Mammary epithelial cell (primary cell): ENCODE measurements around the gene TPPP.
"Not testable (repeated sequence)": the region's sequence is repeated elsewhere in the genome, so short reads cannot be mapped to it uniquely, and the experiment has no call there.

Experiments
- EZH2 ChIP-seq: IDR thresholded peaks from 2 replicates; pipeline ENCODE4 v1.6.1; 2012; ENCODE audit warnings: low read length, inconsistent platforms, borderline replicate concordance
- TF ChIP-seq, protein P1 (sequence below), 2 donors: IDR thresholded peaks in 1 of 2; conservative IDR thresholded peaks in 1 of 2; 2 replicates each; pipeline ENCODE4 v1.5.1; 2011 to 2012; ENCODE audit warnings: inconsistent platforms in 2 of 2, low read length in 2 of 2, mild to moderate bottlenecking in 2 of 2, control low read depth in 1 of 2, low read depth in 1 of 2; ENCODE audit not compliant: insufficient read depth in 1 of 2; ENCODE audit errors: extremely low read depth in 1 of 2

DNA sequence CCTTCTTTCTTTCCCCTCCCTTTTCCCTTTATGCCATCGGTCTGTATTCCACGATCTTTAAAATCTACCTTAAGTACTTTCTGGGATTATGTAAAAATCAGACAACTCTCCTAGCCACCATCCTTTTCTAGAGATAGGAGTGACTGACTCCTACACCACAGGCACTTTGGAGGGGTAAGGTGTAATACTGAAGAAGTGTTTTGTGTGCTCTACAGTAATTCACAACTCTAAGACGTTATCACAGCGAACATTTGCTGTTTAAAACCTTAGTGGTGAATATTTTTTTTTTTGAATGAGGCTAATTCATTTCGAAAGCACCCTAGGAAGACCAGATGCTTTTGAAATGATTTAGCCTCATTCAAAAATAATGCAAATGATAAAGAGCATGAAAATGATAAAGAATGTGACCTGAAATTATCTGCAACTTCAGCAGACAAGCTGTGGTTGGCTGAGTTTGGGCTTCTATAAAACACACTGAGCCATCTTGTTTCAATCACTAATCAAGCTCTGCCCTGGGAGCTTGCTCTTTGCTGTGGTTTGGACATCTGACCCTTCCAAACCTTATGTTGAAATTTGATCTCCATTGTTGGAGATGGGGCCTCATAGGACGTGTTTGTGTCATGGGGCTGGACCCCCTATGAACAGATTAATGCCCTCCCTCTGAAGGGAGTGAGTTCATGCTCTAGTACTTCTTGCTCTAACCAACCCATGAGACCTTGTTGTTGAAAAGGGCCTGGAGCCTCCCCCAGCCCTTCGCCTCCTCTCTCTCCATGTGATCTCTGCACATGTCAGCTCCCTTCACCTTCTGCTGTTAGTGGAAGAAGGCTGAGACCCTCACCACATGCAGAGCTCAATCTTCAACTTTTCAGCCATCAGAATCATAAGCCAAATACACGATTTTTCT, 21.3 kb upstream of the TPPP start:
- TF ChIP-seq, protein P1, sequence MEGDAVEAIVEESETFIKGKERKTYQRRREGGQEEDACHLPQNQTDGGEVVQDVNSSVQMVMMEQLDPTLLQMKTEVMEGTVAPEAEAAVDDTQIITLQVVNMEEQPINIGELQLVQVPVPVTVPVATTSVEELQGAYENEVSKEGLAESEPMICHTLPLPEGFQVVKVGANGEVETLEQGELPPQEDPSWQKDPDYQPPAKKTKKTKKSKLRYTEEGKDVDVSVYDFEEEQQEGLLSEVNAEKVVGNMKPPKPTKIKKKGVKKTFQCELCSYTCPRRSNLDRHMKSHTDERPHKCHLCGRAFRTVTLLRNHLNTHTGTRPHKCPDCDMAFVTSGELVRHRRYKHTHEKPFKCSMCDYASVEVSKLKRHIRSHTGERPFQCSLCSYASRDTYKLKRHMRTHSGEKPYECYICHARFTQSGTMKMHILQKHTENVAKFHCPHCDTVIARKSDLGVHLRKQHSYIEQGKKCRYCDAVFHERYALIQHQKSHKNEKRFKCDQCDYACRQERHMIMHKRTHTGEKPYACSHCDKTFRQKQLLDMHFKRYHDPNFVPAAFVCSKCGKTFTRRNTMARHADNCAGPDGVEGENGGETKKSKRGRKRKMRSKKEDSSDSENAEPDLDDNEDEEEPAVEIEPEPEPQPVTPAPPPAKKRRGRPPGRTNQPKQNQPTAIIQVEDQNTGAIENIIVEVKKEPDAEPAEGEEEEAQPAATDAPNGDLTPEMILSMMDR (conservative IDR thresholded peaks at IDR 0.05 in 1 of 2, IDR thresholded peaks at IDR 0.05 in 1 of 2; ENCODE audit: extremely low read depth in 1 of 2, insufficient read depth in 1 of 2, low read depth in 1 of 2, low read length in 2 of 2): not testable (repeated sequence)
- not testable (repeated sequence) for TF ChIP-seq EZH2
